A549 (cell line): Measurements from ENCODE around the gene ST3GAL5. TPM values are rescaled to one million over a fixed set of nuclear protein-coding genes. Genes with fewer than 3 reads are reported as not detected.

Source experiments
- ATAC-seq, 2 experiments: fragments of 200-7000 bp in 1 of 2; fragments of >200 bp in 1 of 2; cut with Nextera tagmentation in 1 of 2; cut with Tn5 transposase in 1 of 2; 3 replicates each; pipeline versions ENCODE4 v1.8.0 to v1.9.1; 2018 to 2020; ENCODE audit warnings: mild to moderate bottlenecking in 1 of 2, moderate library complexity in 1 of 2
- CTCF ChIA-PET: fragments of 300-600 bp; sonication (Branson Sonifier 250); formaldehyde crosslinking; extraction: SDS; loops from one replicate; lab custom pipeline; 2021; ENCODE audit warnings: antibody characterized with exemption, inconsistent platforms; lab: Yijun Ruan, JAX
- POLR2A ChIA-PET: fragments of 350-600 bp; formaldehyde crosslinking; extraction: SDS; loops from one replicate; lab custom pipeline; 2021; ENCODE audit warnings: antibody characterized with exemption, inconsistent platforms; lab: Yijun Ruan, JAX
- DNase-seq, 2 experiments: peaks; one replicate each; pipeline versions ENCODE4 v3.0.0 to v3.0.0-alpha.2; 2011 to 2016; ENCODE audit warnings: low read depth in 1 of 2, low spot score in 1 of 2
- FAIRE-seq: peaks from 2 replicates; lab custom pipeline; 2011; peaks lifted over from hg19 to GRCh38; lab: Jason Lieb, UNC
- H3K27ac ChIP-seq, 2 experiments: fragments of >200 bp; sonication (Bioruptor Twin); formaldehyde crosslinking; 3 replicates each; pipeline ENCODE4 v1.5.1; 2016 to 2017
- H3K4me1 ChIP-seq: fragments of >200 bp; sonication (Bioruptor Twin); formaldehyde crosslinking; 3 replicates; pipeline ENCODE4 v1.6.1; 2016
- H3K4me2 ChIP-seq: fragments of >200 bp; sonication (Bioruptor Twin); formaldehyde crosslinking; 3 replicates; pipeline ENCODE4 v1.6.1; 2016
- H3K4me3 ChIP-seq: fragments of >200 bp; sonication (Bioruptor Twin); formaldehyde crosslinking; 3 replicates; pipeline ENCODE4 v1.5.1; 2016
- H3K9me3 ChIP-seq: fragments of >200 bp; sonication (Bioruptor Twin); formaldehyde crosslinking; 3 replicates; pipeline ENCODE4 v1.6.1; 2016
- CBX8 ChIP-seq: fragments of 200-600 bp; sonication (generic); IDR thresholded peaks from 2 replicates; pipeline ENCODE4 v1.6.1; 2016
- CEBPB ChIP-seq, 2 experiments: fragments of >200 bp in 1 of 2; sonication (Bioruptor Twin) in 1 of 2; formaldehyde crosslinking in 1 of 2; IDR thresholded peaks; 2 replicates each; pipeline ENCODE4 v1.6.1; 2012 to 2016
- CHD4 ChIP-seq: fragments of 200-600 bp; sonication (generic); IDR thresholded peaks from 2 replicates; pipeline ENCODE4 v1.6.1; 2016; ENCODE audit warnings: antibody characterized with exemption, mild to moderate bottlenecking, borderline replicate concordance
- EP300 ChIP-seq, 2 experiments: fragments of >200 bp; sonication (Bioruptor Twin); formaldehyde crosslinking; IDR thresholded peaks; 2 replicates in 1 of 2; 3 replicates in 1 of 2; pipeline ENCODE4 v1.6.1; 2016 to 2017
- GATA3 ChIP-seq: IDR thresholded peaks from 2 replicates; pipeline ENCODE4 v1.6.1; 2012; ENCODE audit warnings: borderline replicate concordance
- HEYL ChIP-seq: fragments of 250-450 bp; sonication (Bioruptor Pico); IDR thresholded peaks from 2 replicates; pipeline ENCODE4 v1.8.0; 2021; ENCODE audit warnings: mild to moderate bottlenecking, moderate library complexity
- HOXA7 ChIP-seq: fragments of 250-450 bp; sonication (Bioruptor Pico); IDR thresholded peaks from 2 replicates; pipeline ENCODE4 v1.5.0; 2020; ENCODE audit warnings: mild to moderate bottlenecking, moderate library complexity
- JUN ChIP-seq, 2 experiments: fragments of >200 bp; sonication (Bioruptor Twin); formaldehyde crosslinking; IDR thresholded peaks; 2 replicates in 1 of 2; 3 replicates in 1 of 2; pipeline ENCODE4 v1.6.1; 2016 to 2017
- JUNB ChIP-seq: fragments of >200 bp; sonication (Bioruptor Twin); formaldehyde crosslinking; IDR thresholded peaks from 2 replicates; pipeline ENCODE4 v1.6.1; 2016
- KDM1A ChIP-seq: fragments of 200-600 bp; sonication (generic); IDR thresholded peaks from 2 replicates; pipeline ENCODE4 v1.6.1; 2016; ENCODE audit warnings: low read depth, mild to moderate bottlenecking
- RAD21 ChIP-seq, 2 experiments: fragments of >200 bp in 1 of 2; sonication (Bioruptor Twin) in 1 of 2; formaldehyde crosslinking in 1 of 2; IDR thresholded peaks in 1 of 2; conservative IDR thresholded peaks in 1 of 2; 2 replicates in 1 of 2; 3 replicates in 1 of 2; pipeline ENCODE4 v1.6.1; 2012 to 2018; ENCODE audit warnings: inconsistent platforms in 1 of 2
- RARB ChIP-seq: fragments of 250-450 bp; sonication (Bioruptor Pico); IDR thresholded peaks from 2 replicates; pipeline ENCODE4 v1.8.0; 2021; ENCODE audit warnings: mild to moderate bottlenecking, moderate library complexity
- SMC3 ChIP-seq: fragments of >200 bp; sonication (Bioruptor Twin); formaldehyde crosslinking; IDR thresholded peaks from 3 replicates; pipeline ENCODE4 v1.6.1; 2018; ENCODE audit warnings: inconsistent platforms
- ZC3H11A ChIP-seq: fragments of 450-650 bp; IDR thresholded peaks from 2 replicates; pipeline ENCODE4 v1.6.1; 2014; ENCODE audit warnings: antibody characterized with exemption, mild to moderate bottlenecking
- ZNF302 ChIP-seq: fragments of 250-450 bp; sonication (Bioruptor Pico); IDR thresholded peaks from 2 replicates; pipeline ENCODE4 v1.9.0; 2021; ENCODE audit warnings: inconsistent platforms, mild to moderate bottlenecking, moderate library complexity
- ZSCAN20 ChIP-seq: fragments of 250-450 bp; sonication (Bioruptor Pico); IDR thresholded peaks from 2 replicates; pipeline ENCODE4 v1.8.0; 2022; ENCODE audit warnings: mild to moderate bottlenecking, moderate library complexity
- WGBS: methylation state at CpG from one replicate; pipeline ENCODE4 v1.1.6; 2017; ENCODE audit errors: missing lambda C conversion rate; 5-methylcytosine and 5-hydroxymethylcytosine counted together
- polyA plus RNA-seq, 4 experiments: library from polyadenylated mRNA; depleted of rRNA in 3 of 4; stranded (reverse); fragments of >200 nt; fragmentation: RNase III in 1 of 4; extraction: RNeasy Plus Mini Kit Qiagen cat#74134 plus additional on column Dnase treatment in 1 of 4; gene quantifications; 2 replicates in 3 of 4; 3 replicates in 1 of 4; pipeline ENCODE4 v1.2.3, GENCODE V29; 2011 to 2017
- TF ChIP-seq, protein P1 (sequence below): fragments of >200 bp; sonication (Bioruptor Twin); formaldehyde crosslinking; IDR thresholded peaks from 2 replicates; pipeline ENCODE4 v1.6.1; 2016
- TF ChIP-seq, protein P2 (sequence below): IDR thresholded peaks from 2 replicates; pipeline ENCODE4 v1.6.1; 2012
- TF ChIP-seq, protein P3 (sequence below): fragments of >200 bp; sonication (Bioruptor Twin); formaldehyde crosslinking; IDR thresholded peaks from 3 replicates; pipeline ENCODE4 v1.6.1; 2016
- TF ChIP-seq, protein P4 (sequence below): fragments of 250-450 bp; sonication (Bioruptor Pico); IDR thresholded peaks from 2 replicates; pipeline ENCODE4 v1.5.0; 2020; ENCODE audit warnings: low read depth, mild to moderate bottlenecking, moderate library complexity

ST3GAL5 gene
- polyA plus RNA-seq, 2 of the 4 experiments (the other 2 are of a cell fraction) = 36.9 to 119 TPM

DNA sequence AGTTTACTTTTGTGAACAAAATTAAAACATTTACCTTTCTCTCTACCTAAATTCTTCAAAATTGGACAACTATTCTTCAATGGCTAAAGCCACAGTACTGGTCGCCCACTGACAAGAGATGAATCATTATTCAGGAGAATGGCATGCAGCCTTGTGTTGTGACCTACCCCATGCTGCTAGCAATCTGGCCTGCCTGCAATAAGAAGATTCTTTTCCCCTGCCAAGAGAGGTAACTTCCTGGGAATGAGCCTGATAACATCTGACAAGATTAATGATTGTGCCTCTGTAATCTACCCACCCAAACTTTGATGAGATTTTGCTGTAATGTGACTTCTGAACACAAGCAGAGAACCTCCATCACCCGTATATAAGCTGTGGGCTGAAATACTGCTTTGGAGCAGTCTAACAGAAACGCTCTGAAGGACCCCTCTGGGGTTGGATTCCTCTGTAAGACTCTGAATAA, 47.0 kb upstream of the ST3GAL5 start (continued):
- TF ChIP-seq JUN (IDR thresholded peaks at IDR 0.05) (peak; percentile 74 to 87; a peak in 3 of 5 replicates), ZNF302 (CRISPR knock-in tag) (no peak), GATA3 (peak; percentile 100), CHD4 (no peak; the same call in 1 of the 2 replicates), CEBPB (IDR thresholded peaks at IDR 0.05) (peak; percentile 69 to 94; a peak in 3 of 4 replicates), HOXA7 (CRISPR knock-in tag) (0 out of 2 replicates have a peak, but pooled peaks have one; percentile 38), EP300 (IDR thresholded peaks at IDR 0.05) (peak; percentile 93 to 95; a peak in 4 of 5 replicates), JUNB (peak; percentile 88), CBX8 (no peak), HEYL (CRISPR knock-in tag) (no peak), RARB (CRISPR knock-in tag) (no peak), RAD21 (conservative IDR thresholded peaks at IDR 0.05 in 1 of 2, IDR thresholded peaks at IDR 0.05 in 1 of 2) (peak; percentile 54 to 56), SMC3 (peak; percentile 61)
- TF ChIP-seq, protein P1, sequence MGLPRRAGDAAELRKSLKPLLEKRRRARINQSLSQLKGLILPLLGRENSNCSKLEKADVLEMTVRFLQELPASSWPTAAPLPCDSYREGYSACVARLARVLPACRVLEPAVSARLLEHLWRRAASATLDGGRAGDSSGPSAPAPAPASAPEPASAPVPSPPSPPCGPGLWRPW = 0 out of 2 replicates have a peak, but pooled peaks have one; percentile 14
- TF ChIP-seq, protein P2, sequence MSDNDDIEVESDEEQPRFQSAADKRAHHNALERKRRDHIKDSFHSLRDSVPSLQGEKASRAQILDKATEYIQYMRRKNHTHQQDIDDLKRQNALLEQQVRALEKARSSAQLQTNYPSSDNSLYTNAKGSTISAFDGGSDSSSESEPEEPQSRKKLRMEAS = peak; percentile 95
- TF ChIP-seq, all 56 proteins: peak for 20

DNA sequence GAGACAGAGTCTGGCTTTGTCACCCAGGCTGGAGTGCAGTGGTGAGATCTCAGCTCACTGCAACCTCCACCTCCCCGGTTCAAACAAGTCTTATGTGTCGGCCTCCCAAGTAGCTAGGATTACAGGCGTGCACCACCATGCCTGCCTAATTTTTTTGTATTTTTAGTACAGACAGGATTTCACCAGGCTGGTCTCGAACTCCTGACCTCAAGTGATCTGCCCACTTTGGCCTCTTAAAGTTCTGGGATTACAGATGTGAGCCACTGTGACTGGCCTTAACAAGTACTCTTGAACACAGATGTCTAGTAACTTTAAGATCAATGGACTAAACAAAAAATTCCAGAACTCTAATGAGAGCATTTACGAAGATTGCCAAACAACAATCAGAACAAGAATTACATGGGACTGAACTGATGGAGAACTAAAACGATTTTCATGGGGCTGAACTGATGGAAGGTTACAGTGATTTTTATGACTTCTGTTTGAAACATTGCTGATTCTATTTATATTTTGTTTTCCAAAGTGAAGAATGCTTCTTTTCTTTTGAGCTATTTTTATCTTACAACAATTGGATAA, 46.5 kb upstream of the ST3GAL5 start:
- Histone ChIP-seq H3K27ac (peak overlapping the region; percentile 89 to 99), H3K4me2 (peak overlapping the region; percentile 97), H3K9me3 (peaks cover 6% of the 10 kb centered on the region; the same call in 1 of the 3 replicates), H3K4me3 (no peak overlapping the region), H3K4me1 (peaks cover 74% of the 10 kb centered on the region)
- ChIA-PET CTCF (interaction anchor here (1.0 to 6.1 kb wide), 8 partner anchors 15 to 143 kb away, joined by 3 to 74 read pairs (median 6); partner anchors contain the start of gene ST3GAL5), POLR2A (interaction anchor here (1.2 to 3.3 kb wide), 4 partner anchors 14 to 45 kb away, joined by 4 to 22 read pairs (median 6); partner anchors contain the start of gene ST3GAL5)
- TF ChIP-seq ZC3H11A = 0 out of 2 replicates have a peak, but pooled peaks have one; percentile 6
- TF ChIP-seq ZSCAN20 (CRISPR knock-in tag) = peak; percentile 65
- TF ChIP-seq, protein P3, sequence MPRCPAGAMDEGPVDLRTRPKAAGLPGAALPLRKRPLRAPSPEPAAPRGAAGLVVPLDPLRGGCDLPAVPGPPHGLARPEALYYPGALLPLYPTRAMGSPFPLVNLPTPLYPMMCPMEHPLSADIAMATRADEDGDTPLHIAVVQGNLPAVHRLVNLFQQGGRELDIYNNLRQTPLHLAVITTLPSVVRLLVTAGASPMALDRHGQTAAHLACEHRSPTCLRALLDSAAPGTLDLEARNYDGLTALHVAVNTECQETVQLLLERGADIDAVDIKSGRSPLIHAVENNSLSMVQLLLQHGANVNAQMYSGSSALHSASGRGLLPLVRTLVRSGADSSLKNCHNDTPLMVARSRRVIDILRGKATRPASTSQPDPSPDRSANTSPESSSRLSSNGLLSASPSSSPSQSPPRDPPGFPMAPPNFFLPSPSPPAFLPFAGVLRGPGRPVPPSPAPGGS = no peak
- TF ChIP-seq, protein P4, sequence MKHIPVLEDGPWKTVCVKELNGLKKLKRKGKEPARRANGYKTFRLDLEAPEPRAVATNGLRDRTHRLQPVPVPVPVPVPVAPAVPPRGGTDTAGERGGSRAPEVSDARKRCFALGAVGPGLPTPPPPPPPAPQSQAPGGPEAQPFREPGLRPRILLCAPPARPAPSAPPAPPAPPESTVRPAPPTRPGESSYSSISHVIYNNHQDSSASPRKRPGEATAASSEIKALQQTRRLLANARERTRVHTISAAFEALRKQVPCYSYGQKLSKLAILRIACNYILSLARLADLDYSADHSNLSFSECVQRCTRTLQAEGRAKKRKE (CRISPR knock-in tag) = no peak
- peak; percentile 78; the same call in 1 of the 2 replicates for TF ChIP-seq CHD4
- TF ChIP-seq HOXA7 (CRISPR knock-in tag) = 0 out of 2 replicates have a peak, but pooled peaks have one; percentile 36
- 0 out of 2 replicates have a peak, but pooled peaks have one; percentile 61 for TF ChIP-seq KDM1A
- DNase-seq (peak in 1 of 2 experiments; percentile 39), FAIRE-seq (no peak), ATAC-seq (no peak)
- WGBS = 56% methylated on average over 6 of the region's 6 CpGs
